ENCODE measurements around the gene ADGRV1. TPM values are rescaled to one million over a fixed set of nuclear protein-coding genes. Genes with fewer than 3 reads are reported as not detected.

The ADGRV1 gene
- total RNA-seq, 2 donors from 2014 or later: 97.6 to 117 TPM

DNA sequence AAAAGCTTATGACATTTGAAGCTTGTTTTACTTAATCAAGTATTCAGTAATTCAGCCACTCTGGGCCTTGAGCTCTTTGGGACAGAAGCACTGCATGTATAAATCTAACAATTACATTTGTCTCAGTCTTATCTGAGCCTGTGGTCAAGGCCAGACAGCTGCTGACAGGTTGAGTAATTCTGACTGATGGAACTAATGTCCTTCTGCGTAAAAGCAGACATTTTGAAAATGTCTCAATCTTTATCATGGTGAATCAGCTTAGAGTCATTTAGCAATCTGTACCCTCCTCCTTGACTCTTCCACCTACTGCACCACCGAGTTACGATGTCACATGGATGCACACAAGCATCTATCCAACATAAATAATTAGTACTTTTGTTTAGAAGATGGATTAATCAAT lies 424.6 kb downstream of the ADGRV1 start:
- TF ChIP-seq, protein P1, sequence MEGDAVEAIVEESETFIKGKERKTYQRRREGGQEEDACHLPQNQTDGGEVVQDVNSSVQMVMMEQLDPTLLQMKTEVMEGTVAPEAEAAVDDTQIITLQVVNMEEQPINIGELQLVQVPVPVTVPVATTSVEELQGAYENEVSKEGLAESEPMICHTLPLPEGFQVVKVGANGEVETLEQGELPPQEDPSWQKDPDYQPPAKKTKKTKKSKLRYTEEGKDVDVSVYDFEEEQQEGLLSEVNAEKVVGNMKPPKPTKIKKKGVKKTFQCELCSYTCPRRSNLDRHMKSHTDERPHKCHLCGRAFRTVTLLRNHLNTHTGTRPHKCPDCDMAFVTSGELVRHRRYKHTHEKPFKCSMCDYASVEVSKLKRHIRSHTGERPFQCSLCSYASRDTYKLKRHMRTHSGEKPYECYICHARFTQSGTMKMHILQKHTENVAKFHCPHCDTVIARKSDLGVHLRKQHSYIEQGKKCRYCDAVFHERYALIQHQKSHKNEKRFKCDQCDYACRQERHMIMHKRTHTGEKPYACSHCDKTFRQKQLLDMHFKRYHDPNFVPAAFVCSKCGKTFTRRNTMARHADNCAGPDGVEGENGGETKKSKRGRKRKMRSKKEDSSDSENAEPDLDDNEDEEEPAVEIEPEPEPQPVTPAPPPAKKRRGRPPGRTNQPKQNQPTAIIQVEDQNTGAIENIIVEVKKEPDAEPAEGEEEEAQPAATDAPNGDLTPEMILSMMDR (conservative IDR thresholded peaks at IDR 0.05): no peak
- WGBS, 2 experiments (ENCODE audit: insufficient coverage in 1 of 2, insufficient read length in 1 of 2): 83 to 93% methylated on average over 1 to 3 of the region's 3 CpGs
- H3K4me3 Mint-ChIP-seq: no peak overlapping the region

DNA sequence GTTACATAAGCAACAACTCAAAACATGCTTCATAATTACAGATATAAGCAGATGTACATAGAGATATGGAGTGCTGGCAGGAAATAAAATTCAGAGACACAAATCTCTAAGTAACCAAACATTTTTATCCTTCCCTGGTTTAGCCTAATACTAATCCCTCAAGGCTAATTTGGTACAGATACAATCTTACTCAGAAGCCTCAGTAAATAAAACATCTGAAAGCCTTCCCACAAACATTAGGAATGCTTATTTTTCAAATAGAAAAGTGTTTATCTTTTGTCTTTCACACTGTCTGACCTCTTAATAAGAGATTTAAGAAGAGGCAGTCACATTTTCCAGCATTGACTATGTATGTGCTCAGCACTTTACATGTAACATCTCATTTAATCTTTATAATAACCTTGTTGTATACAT lies 425.1 kb downstream of the ADGRV1 start:
- Mint-ChIP-seq H3K4me1 (peaks cover 12% of the 10 kb centered on the region), H3K4me3 (no peak overlapping the region), H3K36me3 (ENCODE audit: low read depth) (peaks cover 12% of the 10 kb centered on the region), H3K9me3 (no peaks in the 10 kb centered on the region), H3K27me3 (ENCODE audit: insufficient read depth) (no peaks in the 10 kb centered on the region), H3K27ac (no peak overlapping the region)
- Histone ChIP-seq H3K4me3 (ENCODE audit: low read length) (no peak overlapping the region), H3K9ac (ENCODE audit: extremely low read depth, low read length, poor library complexity, severe bottlenecking) (no peak overlapping the region), H3K9me3 (ENCODE audit: control insufficient read depth, low read length) (no peaks in the 10 kb centered on the region), H3K4me1 (ENCODE audit: control insufficient read depth, insufficient read depth, low read length) (peaks cover 3% of the 10 kb centered on the region), H3K27me3 (ENCODE audit: control insufficient read depth, insufficient read depth, low read length, poor library complexity, severe bottlenecking) (no peaks in the 10 kb centered on the region), H3K36me3 (ENCODE audit: control insufficient read depth, insufficient read depth, low read length) (no peaks in the 10 kb centered on the region), H3K27ac (ENCODE audit: low read depth, low read length) (no peak overlapping the region)
- DNase-seq: no peak
- TF ChIP-seq, protein P1 (conservative IDR thresholded peaks at IDR 0.05): no peak

More for the DNA sequence above, 424.6 kb downstream of the ADGRV1 start:
- Histone ChIP-seq H3K36me3 (ENCODE audit: control insufficient read depth, insufficient read depth, low read length) (no peaks in the 10 kb centered on the region), H3K27me3 (ENCODE audit: control insufficient read depth, insufficient read depth, low read length, poor library complexity, severe bottlenecking) (no peaks in the 10 kb centered on the region), H3K9me3 (ENCODE audit: control insufficient read depth, low read length) (no peaks in the 10 kb centered on the region), H3K4me3 (ENCODE audit: low read length) (no peak overlapping the region), H3K4me1 (ENCODE audit: control insufficient read depth, insufficient read depth, low read length) (peaks cover 3% of the 10 kb centered on the region), H3K9ac (ENCODE audit: extremely low read depth, low read length, poor library complexity, severe bottlenecking) (no peak overlapping the region), H3K27ac (ENCODE audit: low read depth, low read length) (no peak overlapping the region)
- Mint-ChIP-seq H3K27ac (no peak overlapping the region), H3K9me3 (no peaks in the 10 kb centered on the region), H3K27me3 (ENCODE audit: insufficient read depth) (no peaks in the 10 kb centered on the region), H3K4me1 (peaks cover 12% of the 10 kb centered on the region), H3K36me3 (ENCODE audit: low read depth) (peaks cover 12% of the 10 kb centered on the region)
- DNase-seq: no peak

DNA sequence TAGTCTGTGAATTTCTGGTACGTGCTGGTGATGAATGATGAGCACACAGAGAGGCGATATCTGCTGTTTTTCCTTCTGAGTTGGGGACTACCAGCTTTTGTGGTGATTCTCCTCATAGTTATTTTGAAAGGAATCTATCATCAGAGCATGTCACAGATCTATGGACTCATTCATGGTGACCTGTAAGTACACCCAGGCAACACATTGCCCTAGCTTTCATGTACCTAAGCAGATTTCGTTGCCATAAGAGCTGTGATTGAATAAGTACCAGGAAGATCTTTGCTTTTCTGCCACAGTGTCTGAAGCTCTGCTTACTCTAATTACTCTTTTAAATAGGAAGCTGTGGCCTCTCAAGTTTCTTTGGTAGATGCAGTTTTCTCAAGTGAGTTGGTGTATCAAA lies 426.7 kb downstream of the ADGRV1 start:
- H3K27me3 ChIP-seq (ENCODE audit: control insufficient read depth, insufficient read depth, low read length, poor library complexity, severe bottlenecking): no peaks in the 10 kb centered on the region
- H3K4me1 Mint-ChIP-seq: peaks cover 12% of the 10 kb centered on the region
- peaks cover 21% of the 10 kb centered on the region for H3K36me3 Mint-ChIP-seq (ENCODE audit: low read depth)
- no peak overlapping the region for H3K27ac ChIP-seq (ENCODE audit: low read depth, low read length)
- no peak overlapping the region for H3K27ac Mint-ChIP-seq
- no peaks in the 10 kb centered on the region for H3K36me3 ChIP-seq (ENCODE audit: control insufficient read depth, insufficient read depth, low read length)
- TF ChIP-seq, protein P1 (conservative IDR thresholded peaks at IDR 0.05): no peak
- no peak overlapping the region for H3K9ac ChIP-seq (ENCODE audit: extremely low read depth, low read length, poor library complexity, severe bottlenecking)
- WGBS, 2 experiments (ENCODE audit: insufficient coverage in 1 of 2, insufficient read length in 1 of 2): 92 to 96% methylated on average over 2 to 3 of the region's 3 CpGs
- no peak overlapping the region for H3K4me3 ChIP-seq (ENCODE audit: low read length)
- no peaks in the 10 kb centered on the region for H3K27me3 Mint-ChIP-seq (ENCODE audit: insufficient read depth)
- H3K9me3 Mint-ChIP-seq: no peaks in the 10 kb centered on the region
- DNase-seq: no peak
- no peak overlapping the region for H3K4me3 Mint-ChIP-seq
- H3K4me1 ChIP-seq (ENCODE audit: control insufficient read depth, insufficient read depth, low read length): peaks cover 3% of the 10 kb centered on the region
- no peaks in the 10 kb centered on the region for H3K9me3 ChIP-seq (ENCODE audit: control insufficient read depth, low read length)

Measured in endodermal cell (in vitro differentiated cells).